Astrocyte (in vitro differentiated cells and primary cell): Measurements from ENCODE around the gene ZNF669.

Experiments used
- CTCF ChIP-seq: IDR thresholded peaks from 2 replicates; pipeline ENCODE4 v1.5.1; 2011; ENCODE audit warnings: low read depth, mild to moderate bottlenecking, inconsistent platforms, low read length, moderate library complexity; ENCODE audit not compliant: insufficient read depth
- EZH2 ChIP-seq: IDR thresholded peaks from 2 replicates; pipeline ENCODE4 v1.6.1; 2012; ENCODE audit warnings: mild to moderate bottlenecking, low read length, inconsistent platforms; ENCODE audit not compliant: insufficient read depth

- TF ChIP-seq CTCF (no peak), EZH2 (no peak)
Measured at GRCh38 chr1:247147781-247148180, 43.6 kb upstream of the ZNF669 start.
